NOMO-1 (cell line): ENCODE results near the gene PLTP.

Source experiments
- DNase-seq, 2 experiments: peaks; one replicate each; lab custom pipeline; 2025; ENCODE audit not compliant: unreplicated experiment in 2 of 2; lab: John Stamatoyannopoulos, UW

PLTP gene

GRCh38 chr20:45850926-45851325 is 61.0 kb downstream of the PLTP start:
- DNase-seq: no peak

DNA sequence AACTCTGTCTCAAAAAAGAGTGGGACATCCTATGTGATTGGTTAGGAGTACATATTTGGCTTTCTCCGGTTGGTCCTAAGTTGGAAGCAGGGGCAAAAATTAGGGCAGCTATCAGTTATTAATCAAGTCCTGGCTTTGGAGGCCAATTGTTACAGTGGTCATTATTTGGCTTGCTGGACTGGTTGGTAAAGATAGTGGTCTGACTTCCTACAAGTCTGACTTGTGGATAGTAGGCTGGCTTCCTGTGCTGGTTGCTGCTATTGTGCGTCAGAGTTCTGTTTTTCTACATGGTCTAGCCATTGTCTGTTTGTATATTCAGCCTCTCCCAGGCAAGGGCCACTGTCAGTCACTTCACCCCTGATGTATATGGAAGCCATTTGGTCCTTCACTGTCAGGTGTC is 61.7 kb downstream of the PLTP start:
- no peak for DNase-seq

DNA sequence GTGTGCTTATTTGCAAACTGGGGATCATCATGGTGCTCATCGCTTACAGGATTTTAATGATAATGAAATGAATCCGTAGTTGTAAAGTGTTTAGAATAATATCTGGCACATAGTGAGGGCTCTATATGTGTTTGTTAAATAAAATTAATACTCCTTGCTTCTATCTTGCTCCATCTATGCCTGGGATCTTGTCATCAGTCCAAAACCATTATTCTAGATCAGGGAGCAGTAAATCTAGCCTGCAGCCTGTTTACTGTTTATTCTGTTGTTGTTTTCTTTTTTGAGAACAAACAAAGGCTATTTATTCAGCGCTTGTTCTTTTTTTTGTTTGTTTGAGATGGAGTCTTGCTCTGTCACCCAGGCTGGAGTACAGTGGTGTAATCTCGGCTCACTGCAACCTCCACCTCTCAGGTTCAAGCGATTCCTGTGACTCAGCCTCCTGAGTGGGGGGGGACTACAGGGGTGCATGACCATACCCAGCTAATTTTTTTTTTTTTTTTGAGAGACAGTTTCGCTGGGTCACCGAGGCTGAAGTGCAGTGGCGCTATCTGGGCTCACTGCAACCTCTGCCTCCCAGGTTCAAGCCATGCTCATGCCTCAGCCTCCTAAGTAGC is 62.9 kb downstream of the PLTP start:
- no peak for DNase-seq
